K562 (cell line): ENCODE data around the gene HPS3.

Experiments
- ATF3 ChIP-seq, 2 experiments: fragments of 450-650 bp in 1 of 2; sonication (generic) in 1 of 2; formaldehyde crosslinking in 1 of 2; IDR thresholded peaks in 1 of 2; conservative IDR thresholded peaks in 1 of 2; 2 replicates each; pipeline versions ENCODE4 v1.6.1 to v1.8.1; 2016 to 2023; ENCODE audit warnings: mild to moderate bottlenecking in 2 of 2, moderate library complexity in 2 of 2, inconsistent platforms in 1 of 2, missing genetic modification reagents in 1 of 2
- CTCF ChIP-seq, 3 experiments: IDR thresholded peaks in 2 of 3; conservative IDR thresholded peaks in 1 of 3; 2 replicates each; pipeline ENCODE4 v1.5.1; 2011 to 2012; ENCODE audit warnings: low read length in 3 of 3, mild to moderate bottlenecking in 3 of 3, control low read depth in 2 of 3, improper control_type of control experiment in 1 of 3, inconsistent platforms in 1 of 3, low read depth in 1 of 3, mixed read lengths in 1 of 3, moderate library complexity in 1 of 3; ENCODE audit not compliant: insufficient read depth in 2 of 3
- ELF4 ChIP-seq: fragments of 450-650 bp; formaldehyde crosslinking; IDR thresholded peaks from 2 replicates; pipeline ENCODE4 v1.4.0; 2022; ENCODE audit warnings: missing genetic modification characterization
- ESRRA ChIP-seq: fragments of 450-650 bp; IDR thresholded peaks from 2 replicates; pipeline ENCODE4 v1.6.1; 2014; ENCODE audit warnings: low read depth, mild to moderate bottlenecking, moderate library complexity, borderline replicate concordance
- FOXJ3 ChIP-seq: sonication (generic); formaldehyde crosslinking; IDR thresholded peaks from 2 replicates; pipeline ENCODE4 v1.4.0; 2020; ENCODE audit warnings: mild to moderate bottlenecking, missing genetic modification reagents
- MTA3 ChIP-seq: fragments of 450-650 bp; formaldehyde crosslinking; IDR thresholded peaks from 2 replicates; pipeline ENCODE4 v1.6.1; 2017; ENCODE audit warnings: mild to moderate bottlenecking, borderline replicate concordance
- NBN ChIP-seq: fragments of 450-650 bp; IDR thresholded peaks from 2 replicates; pipeline ENCODE4 v1.6.1; 2016; ENCODE audit warnings: low read depth, mild to moderate bottlenecking
- NFE2L1 ChIP-seq: fragments of 450-650 bp; IDR thresholded peaks from 2 replicates; pipeline ENCODE4 v1.6.1; 2016; ENCODE audit warnings: missing genetic modification characterization, low read depth, mild to moderate bottlenecking, missing compliant biosample characterization, moderate library complexity, borderline replicate concordance
- POLR2AphosphoS5 ChIP-seq: IDR thresholded peaks from 2 replicates; pipeline ENCODE4 v1.6.1; 2011; ENCODE audit warnings: mild to moderate bottlenecking, low read depth, low read length, moderate library complexity; ENCODE audit not compliant: control insufficient read depth, insufficient read depth
- SLC30A9 ChIP-seq: fragments of 250-450 bp; sonication (Bioruptor Pico); IDR thresholded peaks from 2 replicates; pipeline ENCODE4 v1.8.0; 2022; ENCODE audit warnings: mild to moderate bottlenecking, moderate library complexity
- ZNF518B ChIP-seq: fragments of 250-450 bp; sonication (Bioruptor Pico); IDR thresholded peaks from 2 replicates; pipeline ENCODE4 v1.5.0; 2021; ENCODE audit warnings: mild to moderate bottlenecking, moderate library complexity
- ZNF79 ChIP-seq: fragments of 250-450 bp; sonication (Bioruptor Pico); IDR thresholded peaks from 2 replicates; pipeline ENCODE4 v1.4.0; 2020; ENCODE audit warnings: low read depth, mild to moderate bottlenecking, moderate library complexity

GRCh38 chr3:149180057-149180573 is 50.7 kb downstream of the HPS3 start:
- TF ChIP-seq SLC30A9 (CRISPR knock-in tag), result no peak
- no peak for TF ChIP-seq ZNF518B
- no peak for TF ChIP-seq CTCF (IDR thresholded peaks at IDR 0.05 in 2 of 3, conservative IDR thresholded peaks at IDR 0.05 in 1 of 3; ENCODE audit: insufficient read depth in 2 of 3, low read depth in 1 of 3, low read length in 3 of 3)
- 0 out of 2 replicates have a peak, but pooled peaks have one; percentile 17 for TF ChIP-seq POLR2AphosphoS5
- TF ChIP-seq NFE2L1 (tag), result no peak
- no peak for TF ChIP-seq ESRRA
- 0 out of 2 replicates have a peak, but pooled peaks have one; percentile 66 for TF ChIP-seq NBN
- peak; percentile 89; the same call in 1 of the 2 replicates for TF ChIP-seq ELF4 (CRISPR knock-in tag)
- TF ChIP-seq MTA3, result peak; percentile 37; the same call in 1 of the 2 replicates
- TF ChIP-seq ZNF79, result no peak
- peak; percentile 95 for TF ChIP-seq ATF3 (IDR thresholded peaks at IDR 0.05)
- TF ChIP-seq ATF3 (CRISPR knock-in tag; conservative IDR thresholded peaks at IDR 0.05), result peak; percentile 45; the same call in 1 of the 2 replicates
- no peak for TF ChIP-seq FOXJ3 (CRISPR knock-in tag)
